Measurements from ENCODE around the gene DYRK4.

Gene DYRK4

DNA sequence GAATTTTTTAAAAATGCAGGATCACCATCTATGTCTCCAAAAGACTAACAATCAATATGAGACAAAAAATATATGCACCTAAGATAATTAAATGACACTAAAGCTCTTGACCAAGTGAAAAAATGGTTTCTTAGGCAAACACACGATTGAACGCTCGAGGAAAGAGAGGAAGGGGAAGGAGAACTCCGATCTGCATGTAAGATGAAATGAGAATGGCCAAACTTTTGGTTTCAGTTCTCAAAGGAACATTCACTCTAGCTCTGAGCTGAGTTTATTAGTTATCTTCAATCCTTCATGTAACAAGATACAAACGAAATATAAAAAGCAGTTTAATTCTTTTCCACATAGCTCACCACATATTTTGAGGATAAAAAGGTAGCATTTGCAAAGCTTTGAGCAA is 2.8 kb downstream of the DYRK4 start:
- Histone ChIP-seq H3K4me2 (ENCODE audit: low read length) (peak overlapping the region; percentile 84), H3K4me3 (ENCODE audit: low read length) (peak overlapping the region; percentile 58), H3K79me2 (ENCODE audit: low read length) (no peaks in the 10 kb centered on the region), H3K9ac (ENCODE audit: low read length) (peak overlapping the region; percentile 53), H3K4me1 (ENCODE audit: low read length) (peaks cover 50% of the 10 kb centered on the region), H2AFZ (ENCODE audit: low read depth, low read length) (no peak overlapping the region), H4K20me1 (ENCODE audit: insufficient read depth, low read length) (no peaks in the 10 kb centered on the region), H3K27me3 (ENCODE audit: low read depth, low read length) (no peaks in the 10 kb centered on the region), H3K9me3 (ENCODE audit: insufficient read depth, low read length) (no peaks in the 10 kb centered on the region), H3K36me3 (replicated peaks; ENCODE audit: low read depth, low read length) (peaks cover 9% of the 10 kb centered on the region), H3K27ac (ENCODE audit: low read length) (peak overlapping the region; percentile 98)
- no peak for TF ChIP-seq EZH2phosphoT487 (IDR thresholded peaks at IDR 0.05; ENCODE audit: low read depth)
- TF ChIP-seq, protein P1, sequence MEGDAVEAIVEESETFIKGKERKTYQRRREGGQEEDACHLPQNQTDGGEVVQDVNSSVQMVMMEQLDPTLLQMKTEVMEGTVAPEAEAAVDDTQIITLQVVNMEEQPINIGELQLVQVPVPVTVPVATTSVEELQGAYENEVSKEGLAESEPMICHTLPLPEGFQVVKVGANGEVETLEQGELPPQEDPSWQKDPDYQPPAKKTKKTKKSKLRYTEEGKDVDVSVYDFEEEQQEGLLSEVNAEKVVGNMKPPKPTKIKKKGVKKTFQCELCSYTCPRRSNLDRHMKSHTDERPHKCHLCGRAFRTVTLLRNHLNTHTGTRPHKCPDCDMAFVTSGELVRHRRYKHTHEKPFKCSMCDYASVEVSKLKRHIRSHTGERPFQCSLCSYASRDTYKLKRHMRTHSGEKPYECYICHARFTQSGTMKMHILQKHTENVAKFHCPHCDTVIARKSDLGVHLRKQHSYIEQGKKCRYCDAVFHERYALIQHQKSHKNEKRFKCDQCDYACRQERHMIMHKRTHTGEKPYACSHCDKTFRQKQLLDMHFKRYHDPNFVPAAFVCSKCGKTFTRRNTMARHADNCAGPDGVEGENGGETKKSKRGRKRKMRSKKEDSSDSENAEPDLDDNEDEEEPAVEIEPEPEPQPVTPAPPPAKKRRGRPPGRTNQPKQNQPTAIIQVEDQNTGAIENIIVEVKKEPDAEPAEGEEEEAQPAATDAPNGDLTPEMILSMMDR (IDR thresholded peaks at IDR 0.05; ENCODE audit: low read depth, low read length): no peak

DNA sequence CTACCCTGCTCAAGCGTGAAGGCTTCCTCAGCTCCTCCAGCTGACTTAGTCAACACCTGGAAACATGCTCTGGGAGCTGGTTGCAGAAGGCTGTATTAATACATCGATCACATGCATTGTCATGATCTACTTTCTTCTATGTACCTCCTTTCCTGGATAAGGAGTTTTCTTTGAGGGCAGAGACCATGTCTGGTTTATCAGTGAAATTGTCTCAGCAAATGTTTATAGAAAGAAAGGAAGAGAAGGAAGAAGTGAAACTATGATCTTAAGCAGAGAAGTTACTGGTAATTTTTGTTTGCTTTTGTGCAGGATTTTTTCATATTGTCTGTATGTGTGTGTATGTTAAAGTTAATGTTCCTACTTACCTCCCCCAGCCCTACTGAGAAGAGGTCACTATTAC is 4.5 kb downstream of the DYRK4 start:
- no peaks in the 10 kb centered on the region for H3K79me2 ChIP-seq (ENCODE audit: low read length)
- H3K4me3 ChIP-seq (ENCODE audit: low read length): peak overlapping the region; percentile 59
- peak overlapping the region; percentile 45 for H3K9ac ChIP-seq (ENCODE audit: low read length)
- H3K9me3 ChIP-seq (ENCODE audit: insufficient read depth, low read length): no peaks in the 10 kb centered on the region
- no peak overlapping the region for H2AFZ ChIP-seq (ENCODE audit: low read depth, low read length)
- H3K27ac ChIP-seq (ENCODE audit: low read length): peak overlapping the region; percentile 98
- no peak for TF ChIP-seq EZH2phosphoT487 (IDR thresholded peaks at IDR 0.05; ENCODE audit: low read depth)
- TF ChIP-seq, protein P1 (IDR thresholded peaks at IDR 0.05; ENCODE audit: low read depth, low read length): no peak
- H3K36me3 ChIP-seq (replicated peaks; ENCODE audit: low read depth, low read length): peaks cover 5% of the 10 kb centered on the region
- H3K4me1 ChIP-seq (ENCODE audit: low read length): peaks cover 50% of the 10 kb centered on the region
- H4K20me1 ChIP-seq (ENCODE audit: insufficient read depth, low read length): no peaks in the 10 kb centered on the region
- H3K4me2 ChIP-seq (ENCODE audit: low read length): peak overlapping the region; percentile 84
- H3K27me3 ChIP-seq (ENCODE audit: low read depth, low read length): no peaks in the 10 kb centered on the region

DNA sequence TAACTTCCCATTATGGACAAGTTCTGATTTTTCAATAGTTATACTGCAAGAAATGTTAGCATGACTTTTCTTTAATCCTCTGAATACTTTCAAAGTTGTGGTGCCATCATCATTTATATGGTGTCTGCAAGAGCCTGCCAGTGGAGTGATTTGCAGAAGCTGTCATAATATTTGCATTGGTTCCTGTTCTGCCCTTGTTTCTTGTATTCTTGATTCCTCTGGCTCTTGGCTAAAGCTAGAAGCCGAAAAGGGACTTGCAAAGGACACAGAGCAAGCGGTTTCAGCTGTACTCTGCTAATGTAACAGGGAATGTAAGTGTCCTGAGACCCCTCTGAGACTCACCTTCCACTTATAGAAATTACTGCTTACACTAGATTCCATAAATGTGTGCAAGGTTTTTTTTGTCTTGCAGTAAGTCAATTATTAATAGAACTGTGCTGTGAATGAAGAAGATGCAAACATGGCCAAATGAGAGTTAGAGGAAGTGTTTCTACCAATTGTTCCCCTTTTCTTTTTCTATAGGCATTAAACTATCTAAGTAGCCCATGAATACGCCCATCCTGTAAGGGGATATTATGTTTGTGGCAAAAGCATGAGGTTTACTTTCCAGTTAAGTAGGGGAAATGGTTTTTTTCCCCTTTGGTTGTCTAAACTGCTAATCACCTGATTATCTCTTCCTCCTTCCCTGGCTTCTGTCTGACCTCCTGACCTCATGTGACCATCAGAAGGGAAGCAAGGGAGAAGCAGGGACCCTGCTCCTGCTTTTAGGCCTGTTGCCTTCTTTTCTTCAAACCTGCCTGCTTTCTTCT is 5.3 kb downstream of the DYRK4 start:
- H3K4me1 ChIP-seq (ENCODE audit: low read length): peaks cover 50% of the 10 kb centered on the region
- H4K20me1 ChIP-seq (ENCODE audit: insufficient read depth, low read length): no peaks in the 10 kb centered on the region
- H3K27ac ChIP-seq (ENCODE audit: low read length): peak overlapping the region; percentile 98
- H3K9ac ChIP-seq (ENCODE audit: low read length): peak overlapping the region; percentile 68
- no peaks in the 10 kb centered on the region for H3K79me2 ChIP-seq (ENCODE audit: low read length)
- H3K9me3 ChIP-seq (ENCODE audit: insufficient read depth, low read length): no peaks in the 10 kb centered on the region
- H2AFZ ChIP-seq (ENCODE audit: low read depth, low read length): no peak overlapping the region
- H3K36me3 ChIP-seq (replicated peaks; ENCODE audit: low read depth, low read length): peaks cover 5% of the 10 kb centered on the region
- H3K4me2 ChIP-seq (ENCODE audit: low read length): peak overlapping the region; percentile 84
- H3K4me3 ChIP-seq (ENCODE audit: low read length): peak overlapping the region; percentile 59
- H3K27me3 ChIP-seq (ENCODE audit: low read depth, low read length): no peaks in the 10 kb centered on the region
- TF ChIP-seq EZH2phosphoT487 (IDR thresholded peaks at IDR 0.05; ENCODE audit: low read depth): no peak
- TF ChIP-seq, protein P1 (IDR thresholded peaks at IDR 0.05; ENCODE audit: low read depth, low read length): no peak

DNA sequence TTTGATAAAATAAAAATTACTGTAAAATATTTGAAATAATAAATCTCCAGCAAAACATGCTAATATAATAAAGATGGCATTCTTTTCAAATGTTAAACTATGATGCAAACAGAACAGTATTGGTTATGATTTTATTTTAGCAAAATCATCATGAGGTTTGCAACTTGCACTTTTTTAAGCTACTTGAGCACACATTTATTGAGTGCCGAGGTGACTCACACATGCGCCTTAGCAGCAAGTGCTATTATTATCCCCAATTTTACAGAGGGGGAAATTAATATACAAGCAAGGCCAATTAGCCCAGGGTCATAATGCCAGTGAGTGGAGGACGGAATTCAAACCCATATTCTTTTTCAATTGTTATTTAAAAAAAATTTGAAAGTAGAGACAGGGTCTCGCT is 7.3 kb downstream of the DYRK4 start:
- H3K27ac ChIP-seq (ENCODE audit: low read length): no peak overlapping the region
- H4K20me1 ChIP-seq (ENCODE audit: insufficient read depth, low read length): no peaks in the 10 kb centered on the region
- H3K4me1 ChIP-seq (ENCODE audit: low read length): peaks cover 45% of the 10 kb centered on the region
- H3K9ac ChIP-seq (ENCODE audit: low read length): no peak overlapping the region
- H3K4me2 ChIP-seq (ENCODE audit: low read length): no peak overlapping the region
- H2AFZ ChIP-seq (ENCODE audit: low read depth, low read length): no peak overlapping the region
- H3K36me3 ChIP-seq (replicated peaks; ENCODE audit: low read depth, low read length): no peaks in the 10 kb centered on the region
- no peak for TF ChIP-seq EZH2phosphoT487 (IDR thresholded peaks at IDR 0.05; ENCODE audit: low read depth)
- TF ChIP-seq, protein P1 (IDR thresholded peaks at IDR 0.05; ENCODE audit: low read depth, low read length): no peak
- H3K79me2 ChIP-seq (ENCODE audit: low read length): no peaks in the 10 kb centered on the region
- no peaks in the 10 kb centered on the region for H3K9me3 ChIP-seq (ENCODE audit: insufficient read depth, low read length)
- no peaks in the 10 kb centered on the region for H3K27me3 ChIP-seq (ENCODE audit: low read depth, low read length)
- no peak overlapping the region for H3K4me3 ChIP-seq (ENCODE audit: low read length)

Measured in OCI-LY3 (cell line).